ENCODE results near the gene RPAIN. TPM values are rescaled to one million over a fixed set of nuclear protein-coding genes. Genes with fewer than 3 reads are reported as not detected.

RPAIN gene
- total RNA-seq = 19.1 and 20.0 TPM in 2 replicates

GRCh38 chr17:5419959-5420653, at the start of gene RPAIN:
RPAIN (plus strand) TSS chr17:5420182; CDS start chr17:5420211, 29 bp downstream.

GRCh38 chr17:5419356-5419958, 525 bp upstream of the RPAIN start, which contains the start of gene NUP88:
NUP88 (minus strand) TSS chr17:5419662; CDS start chr17:5419650, 12 bp downstream.

GRCh38 chr17:5438716-5439445, 18.9 kb downstream of the RPAIN start, which contains the start of gene C1QBP:
C1QBP (minus strand) TSS chr17:5439155; CDS start chr17:5439073, 82 bp downstream.

Other genes with a start within 250 kb of the RPAIN start
- 7.5 and 9.6 TPM in 2 replicates for gene ZNF594, start 228.3 kb upstream of the RPAIN start, total RNA-seq
- not detected in 2 replicates for gene SCIMP, start 185.3 kb upstream of the RPAIN start, total RNA-seq
- gene RABEP1, start 137.9 kb upstream of the RPAIN start, total RNA-seq = 48.8 and 49.9 TPM in 2 replicates
- 41.4 and 57.3 TPM in 2 replicates for gene NUP88, start 520 bp upstream of the RPAIN start, total RNA-seq
- 77.1 and 90.7 TPM in 2 replicates for gene C1QBP, start 19.0 kb downstream of the RPAIN start, total RNA-seq
- 11.9 and 15.3 TPM in 2 replicates for gene DHX33, start 48.8 kb downstream of the RPAIN start, total RNA-seq
- gene DERL2, start 66.0 kb downstream of the RPAIN start, total RNA-seq = 29.3 and 31.3 TPM in 2 replicates
- gene MIS12, start 66.4 kb downstream of the RPAIN start, total RNA-seq = 7.4 and 10.9 TPM in 2 replicates
- gene NLRP1, start 164.3 kb downstream of the RPAIN start, total RNA-seq = 34.9 and 36.8 TPM in 2 replicates